Rectal smooth muscle tissue (tissue), 1 donor: ENCODE measurements around the gene EEF1G.
A peak's percentile ranks its signal among the peaks of the same experiment; 100 is the strongest.

Experiments used
- H3K27ac ChIP-seq: one replicate; pipeline ENCODE4 v1.7.0; 2013; ENCODE audit warnings: low read depth, low read length, inconsistent platforms
- H3K27me3 ChIP-seq: one replicate; pipeline ENCODE4 v1.7.0; 2013; ENCODE audit warnings: low read length; ENCODE audit not compliant: control insufficient read depth, insufficient read depth
- H3K36me3 ChIP-seq: one replicate; pipeline ENCODE4 v1.7.0; 2013; ENCODE audit warnings: low read length; ENCODE audit not compliant: control insufficient read depth, insufficient read depth
- H3K4me1 ChIP-seq: one replicate; pipeline ENCODE4 v1.7.0; 2013; ENCODE audit warnings: low read length; ENCODE audit not compliant: control insufficient read depth, insufficient read depth
- H3K4me3 ChIP-seq: one replicate; pipeline ENCODE4 v1.7.0; 2013; ENCODE audit warnings: low read length
- H3K9ac ChIP-seq: one replicate; pipeline ENCODE4 v1.7.0; 2013; ENCODE audit warnings: low read length

Gene EEF1G

DNA sequence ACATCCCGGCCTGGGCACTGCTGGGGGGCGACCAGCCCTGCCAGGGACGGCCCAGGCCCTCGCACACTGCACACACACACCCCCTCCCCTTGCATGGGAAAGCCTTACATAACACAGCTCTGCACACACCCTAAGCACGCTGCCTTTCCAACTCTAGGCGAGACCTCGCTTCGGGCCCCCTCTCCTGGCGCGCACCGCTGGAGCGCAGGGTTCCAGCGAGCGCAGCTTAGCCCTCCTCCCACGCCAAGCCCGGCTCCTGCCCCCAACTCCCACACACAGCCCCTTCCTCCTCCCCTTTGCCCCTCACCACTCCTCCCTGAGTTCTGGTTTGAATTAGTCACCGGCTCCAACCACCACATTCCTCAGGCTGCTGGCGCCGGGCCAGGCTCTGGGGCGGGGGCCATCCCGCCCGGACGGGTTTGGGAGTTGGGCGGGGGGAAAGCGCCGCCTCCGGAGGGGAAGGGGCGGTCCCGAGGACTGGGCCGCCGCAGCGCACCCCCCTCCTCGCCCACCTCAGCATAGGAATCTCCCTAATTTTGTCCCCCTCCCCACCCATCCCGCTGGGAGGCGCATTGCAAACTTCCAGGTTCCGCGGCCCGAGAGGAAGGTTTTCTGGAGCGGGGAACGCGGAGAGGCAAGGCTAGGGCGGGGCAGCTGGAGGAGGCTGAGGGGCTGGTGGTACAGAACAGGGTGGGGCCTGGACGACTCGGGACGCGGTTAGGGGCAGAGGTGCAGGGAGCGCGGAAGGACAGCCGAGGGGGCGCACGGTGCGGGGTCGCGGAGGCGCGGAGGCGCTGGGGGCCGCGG is 28.1 kb downstream of the EEF1G start:
- H3K4me3 ChIP-seq, result peak overlapping the region; percentile 98
- peak overlapping the region; percentile 98 for H3K9ac ChIP-seq
- H3K27me3 ChIP-seq, result peaks cover 3% of the 10 kb centered on the region
- peak overlapping the region; percentile 99 for H3K27ac ChIP-seq
- peaks cover 7% of the 10 kb centered on the region for H3K36me3 ChIP-seq
- H3K4me1 ChIP-seq, result peaks cover 30% of the 10 kb centered on the region

DNA sequence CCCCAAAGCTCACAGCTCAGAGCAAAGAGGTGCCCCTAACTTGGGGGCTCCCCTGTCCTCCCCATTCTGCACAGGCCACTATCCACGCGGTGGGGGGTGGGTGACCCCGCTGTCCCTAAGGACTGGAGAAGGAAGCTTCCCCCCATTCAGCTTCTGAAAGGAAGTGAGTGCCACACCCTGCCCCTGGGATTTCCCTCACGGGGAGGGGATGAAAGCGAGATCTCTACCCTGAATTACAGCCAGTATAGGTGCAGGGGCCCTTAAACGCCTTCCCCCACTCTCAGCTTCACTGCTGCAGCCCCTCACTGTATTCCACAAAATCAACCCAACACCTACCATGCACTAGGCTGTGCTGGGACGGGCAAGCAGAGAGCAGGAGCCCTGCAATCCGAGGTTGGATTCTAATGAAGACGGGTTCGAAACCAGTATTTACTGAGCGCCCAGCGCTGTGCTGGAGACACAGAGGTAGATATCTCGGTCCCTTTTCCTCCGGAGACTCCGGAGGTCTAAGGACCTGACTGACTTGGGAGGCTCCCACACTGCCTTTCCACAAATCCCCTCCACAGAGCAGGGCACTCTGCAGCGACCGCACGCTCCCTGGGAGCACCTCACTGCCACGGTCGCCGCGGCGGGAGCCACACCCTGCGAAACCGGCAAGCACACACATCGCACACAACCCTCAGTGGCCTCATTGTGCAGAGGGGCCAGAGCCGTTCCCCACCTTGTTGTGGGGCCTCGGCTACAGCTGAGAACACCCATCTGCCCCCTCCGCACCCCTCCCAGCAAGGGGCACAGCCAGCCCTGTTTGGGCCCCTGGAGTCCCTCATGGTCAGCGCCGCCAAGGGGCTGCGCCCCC is 28.9 kb downstream of the EEF1G start:
- Histone ChIP-seq H3K9ac (peak overlapping the region; percentile 98), H3K27me3 (peaks cover 3% of the 10 kb centered on the region), H3K36me3 (peaks cover 7% of the 10 kb centered on the region), H3K4me1 (peaks cover 37% of the 10 kb centered on the region), H3K27ac (peak overlapping the region; percentile 99), H3K4me3 (peak overlapping the region; percentile 98)

DNA sequence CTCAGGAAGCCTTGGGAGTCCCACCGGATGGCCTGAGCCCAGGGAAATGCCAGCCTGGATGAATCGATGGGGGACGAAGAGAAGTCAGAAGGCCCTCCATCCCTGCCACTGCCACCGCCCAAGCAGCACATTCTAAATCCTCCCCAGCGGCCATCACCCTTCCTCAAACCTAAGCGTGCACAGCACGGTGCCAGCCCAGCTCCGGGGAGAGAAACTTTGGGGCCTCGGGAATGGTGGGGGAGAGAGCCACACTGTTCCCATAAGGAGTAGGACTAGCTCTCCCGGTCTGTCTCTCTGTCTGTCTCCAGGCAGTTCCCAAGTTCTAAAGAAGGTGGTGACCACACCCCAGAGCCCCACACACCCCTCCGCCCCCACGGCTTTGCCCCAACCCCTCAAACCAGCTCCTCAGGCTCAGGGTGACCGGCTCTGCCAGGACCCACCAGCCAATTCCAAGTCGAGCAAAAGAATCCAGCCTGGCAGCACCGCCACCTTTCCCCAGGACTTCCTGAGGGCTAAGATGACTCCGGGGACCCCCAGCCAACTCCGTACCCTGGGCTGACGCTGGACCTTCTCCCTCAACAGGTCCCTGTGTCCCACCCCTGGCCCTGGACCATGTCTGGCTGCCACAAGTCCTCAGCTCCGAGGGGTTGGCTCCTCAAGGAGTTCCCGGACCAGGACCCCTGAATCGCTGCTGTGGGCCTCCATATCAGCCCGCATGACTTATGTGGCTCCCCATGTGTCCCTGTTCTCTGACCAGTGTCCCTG is 29.8 kb downstream of the EEF1G start:
- Histone ChIP-seq H3K27me3 (peaks cover 3% of the 10 kb centered on the region), H3K9ac (peak overlapping the region; percentile 98), H3K36me3 (peaks cover 7% of the 10 kb centered on the region), H3K27ac (peak overlapping the region; percentile 99), H3K4me3 (peak overlapping the region; percentile 98), H3K4me1 (peaks cover 43% of the 10 kb centered on the region)

DNA sequence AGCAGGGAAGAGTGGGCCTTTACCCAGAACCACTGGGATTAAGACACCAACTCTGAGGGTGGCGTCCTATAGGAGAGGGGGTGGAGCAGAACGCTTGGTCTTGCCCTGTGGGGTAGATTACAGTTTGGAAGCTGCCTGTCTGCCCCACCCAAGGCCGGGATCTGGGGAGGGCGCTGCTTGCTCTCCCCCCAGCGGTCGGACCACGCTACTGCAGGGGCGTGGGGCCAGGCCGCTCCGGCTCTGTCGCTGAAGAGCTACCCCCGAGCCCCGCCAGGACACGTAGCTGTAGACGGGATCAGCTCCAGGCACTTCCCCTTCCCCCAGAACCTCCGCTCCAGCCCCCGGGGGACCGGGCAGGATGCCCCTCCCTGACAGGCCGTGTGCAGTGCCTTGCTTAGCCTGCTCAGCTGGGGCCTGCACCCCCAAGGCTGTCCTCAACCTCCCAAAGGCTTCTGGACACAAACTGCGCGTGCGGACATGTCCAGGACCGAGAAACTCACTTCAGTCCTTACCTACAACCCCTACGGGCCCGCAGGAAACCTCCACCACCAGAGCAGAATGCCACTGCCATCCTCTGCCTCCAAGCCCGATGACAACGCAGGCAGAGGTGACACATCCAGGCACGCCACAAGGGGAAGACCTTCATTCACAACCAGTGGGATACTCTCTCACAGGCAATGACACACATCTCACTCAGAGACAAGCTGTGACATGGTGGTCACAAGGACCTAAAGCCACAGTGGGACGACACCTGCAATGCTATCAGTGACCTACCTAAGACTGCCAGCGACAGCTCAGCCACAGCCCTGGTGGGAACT is 30.7 kb downstream of the EEF1G start:
- peak overlapping the region; percentile 61 for H3K9ac ChIP-seq
- H3K4me3 ChIP-seq, result peak overlapping the region; percentile 98
- peaks cover 3% of the 10 kb centered on the region for H3K27me3 ChIP-seq
- peak overlapping the region; percentile 99 for H3K27ac ChIP-seq
- H3K4me1 ChIP-seq, result peaks cover 47% of the 10 kb centered on the region
- H3K36me3 ChIP-seq, result peaks cover 7% of the 10 kb centered on the region

DNA sequence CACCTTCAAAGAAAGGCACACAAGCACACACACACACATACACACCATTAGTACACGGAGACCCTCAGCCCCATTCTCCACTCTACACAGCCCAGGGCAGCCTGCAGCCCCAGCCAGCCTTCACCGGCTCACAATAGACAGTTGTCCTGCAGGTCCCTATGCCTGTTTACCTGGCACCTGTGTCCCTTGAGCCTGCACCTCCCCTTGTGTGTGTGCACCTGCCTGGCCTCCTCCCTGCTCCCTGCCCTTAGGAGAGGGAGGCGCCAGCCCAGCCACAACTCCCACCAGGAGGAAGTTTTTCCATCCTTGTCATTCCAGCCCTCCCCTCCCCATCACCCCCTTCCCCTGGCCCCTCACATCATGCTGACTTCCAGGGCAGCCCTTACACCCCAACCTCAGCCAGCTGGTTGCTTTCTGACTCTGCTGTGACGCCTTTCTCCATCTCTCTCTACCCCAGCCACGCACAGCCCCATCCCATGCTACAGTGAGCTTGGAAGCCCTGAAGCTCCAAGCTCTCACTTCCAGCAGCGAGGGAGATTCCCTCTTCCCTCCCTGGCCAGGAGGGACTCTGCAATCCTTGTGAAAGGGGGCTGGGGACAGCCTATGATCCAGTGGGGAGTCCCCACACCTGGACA is 31.5 kb downstream of the EEF1G start:
- Histone ChIP-seq H3K27me3 (peaks cover 3% of the 10 kb centered on the region), H3K9ac (peak overlapping the region; percentile 61), H3K4me1 (peaks cover 50% of the 10 kb centered on the region), H3K36me3 (peaks cover 7% of the 10 kb centered on the region), H3K27ac (peak overlapping the region; percentile 99), H3K4me3 (peak overlapping the region; percentile 98)

DNA sequence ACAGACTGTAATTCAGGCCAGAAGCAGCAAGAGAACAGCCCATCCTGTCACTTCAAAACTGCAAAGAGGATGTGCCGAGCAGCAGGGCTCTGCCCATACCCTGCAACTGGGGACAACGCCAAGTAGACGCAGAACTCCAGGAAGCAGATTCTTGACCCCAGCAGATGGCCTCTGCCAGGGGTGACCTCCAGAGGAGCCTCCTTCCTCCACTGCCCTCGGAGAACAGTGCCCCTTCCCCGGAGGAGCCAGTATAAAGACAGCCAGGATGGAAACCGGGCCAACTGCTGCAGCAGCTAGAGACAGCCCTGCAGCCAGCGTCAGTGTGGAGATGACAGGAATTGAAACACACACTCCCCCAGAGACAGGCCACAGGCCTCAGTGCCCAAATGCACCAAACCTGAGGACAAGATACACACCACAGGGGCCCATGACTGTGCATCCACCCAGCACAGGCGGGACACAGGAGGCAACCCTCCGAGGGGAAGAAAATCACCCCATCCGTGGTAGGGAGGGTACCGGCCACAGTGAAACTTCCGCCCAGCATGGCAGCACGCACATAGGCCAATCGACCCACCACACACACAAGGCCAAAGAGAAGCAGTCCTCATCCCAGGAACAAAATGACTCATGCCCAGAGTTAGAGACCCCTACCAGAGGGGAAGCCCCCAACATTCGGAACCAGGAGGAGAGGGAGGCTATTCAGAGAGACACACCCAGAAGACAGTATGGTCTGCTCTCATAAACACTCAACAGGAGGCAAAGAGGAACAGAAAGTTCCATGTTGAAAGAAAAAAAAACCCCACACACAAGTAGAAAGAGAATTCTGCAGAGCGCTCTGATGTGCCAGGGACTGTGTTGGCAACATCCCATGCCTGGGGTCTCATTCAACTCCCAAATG is 32.6 kb downstream of the EEF1G start:
- Histone ChIP-seq H3K36me3 (peaks cover 7% of the 10 kb centered on the region), H3K27me3 (peaks cover 3% of the 10 kb centered on the region), H3K9ac (no peak overlapping the region), H3K4me3 (peak overlapping the region; percentile 98), H3K27ac (peak overlapping the region; percentile 99), H3K4me1 (peaks cover 53% of the 10 kb centered on the region)

DNA sequence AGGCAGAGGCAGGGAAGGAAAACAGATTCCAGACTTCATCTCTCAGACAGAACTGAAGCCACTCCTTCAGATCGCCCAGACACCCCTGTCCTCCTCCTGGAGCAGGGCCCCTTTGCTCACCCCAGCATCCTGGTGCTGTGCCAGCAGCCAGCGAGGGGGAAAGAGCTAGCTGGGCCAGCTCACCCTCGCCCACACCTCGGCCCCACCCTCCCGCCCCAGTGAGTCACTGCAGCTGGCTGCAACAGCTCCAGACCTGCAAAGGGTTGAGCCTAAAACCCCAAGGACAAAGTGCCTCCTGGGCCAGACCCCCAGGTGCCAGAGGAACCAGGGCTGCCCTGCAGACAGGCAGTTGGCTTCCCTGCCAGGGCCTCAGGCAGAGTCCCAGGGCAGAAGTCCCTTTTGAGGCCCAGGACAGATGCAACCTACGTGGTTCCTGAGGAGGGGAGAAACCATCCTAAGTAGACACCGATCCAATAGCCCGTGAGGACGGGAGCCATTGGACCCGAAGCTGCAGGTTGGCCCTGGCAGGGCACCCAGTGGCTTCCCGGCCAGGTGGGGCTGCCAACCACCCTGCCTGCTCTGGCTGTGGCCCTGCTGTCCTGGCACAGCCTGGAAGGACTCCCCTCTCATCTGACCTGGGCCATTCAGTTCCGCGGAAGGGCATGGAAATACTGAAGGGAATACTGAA is 34.3 kb downstream of the EEF1G start:
- H3K4me3 ChIP-seq, result peak overlapping the region; percentile 49
- H3K27me3 ChIP-seq, result peaks cover 3% of the 10 kb centered on the region
- H3K9ac ChIP-seq, result no peak overlapping the region
- H3K27ac ChIP-seq, result peak overlapping the region; percentile 72
- H3K36me3 ChIP-seq, result peaks cover 15% of the 10 kb centered on the region
- peaks cover 55% of the 10 kb centered on the region for H3K4me1 ChIP-seq

DNA sequence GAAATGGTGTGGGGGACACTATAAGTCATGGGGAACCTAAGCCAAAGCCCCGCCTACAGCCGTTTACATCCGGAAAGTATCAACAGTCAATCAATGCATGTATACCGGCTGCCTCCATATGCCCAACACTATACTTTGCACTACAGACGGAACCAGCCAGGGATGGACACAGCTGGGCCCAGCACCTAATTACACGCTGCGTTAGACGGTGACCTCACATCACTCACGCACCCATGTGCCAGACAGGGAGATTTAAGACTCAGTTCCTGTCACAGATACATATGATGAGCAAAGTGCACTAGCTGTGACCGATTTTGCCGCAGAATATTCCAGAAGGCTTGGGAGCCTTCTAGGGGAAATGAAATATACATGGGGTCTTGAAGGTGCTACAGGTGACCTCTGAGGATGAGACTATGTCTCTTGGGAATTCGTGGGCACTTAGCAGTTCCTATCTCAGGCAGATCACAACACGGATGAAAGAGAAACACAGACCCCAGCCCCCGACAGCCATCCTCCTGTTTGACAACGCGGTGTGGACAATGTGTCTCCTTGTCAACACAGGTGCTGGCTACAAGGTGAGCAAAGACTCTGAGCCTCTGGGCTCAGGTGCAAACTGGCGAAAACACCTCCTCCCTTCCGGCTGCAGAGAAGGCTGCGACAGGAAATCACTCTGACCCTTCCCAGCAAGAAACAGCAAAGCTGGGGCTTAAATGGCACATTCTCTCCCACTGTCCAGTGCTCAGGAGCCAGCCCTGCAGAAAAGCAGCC is 35.0 kb downstream of the EEF1G start:
- H3K27ac ChIP-seq, result peak overlapping the region; percentile 27
- H3K36me3 ChIP-seq, result peaks cover 22% of the 10 kb centered on the region
- peaks cover 3% of the 10 kb centered on the region for H3K27me3 ChIP-seq
- no peak overlapping the region for H3K9ac ChIP-seq
- peaks cover 55% of the 10 kb centered on the region for H3K4me1 ChIP-seq
- peak overlapping the region; percentile 49 for H3K4me3 ChIP-seq

DNA sequence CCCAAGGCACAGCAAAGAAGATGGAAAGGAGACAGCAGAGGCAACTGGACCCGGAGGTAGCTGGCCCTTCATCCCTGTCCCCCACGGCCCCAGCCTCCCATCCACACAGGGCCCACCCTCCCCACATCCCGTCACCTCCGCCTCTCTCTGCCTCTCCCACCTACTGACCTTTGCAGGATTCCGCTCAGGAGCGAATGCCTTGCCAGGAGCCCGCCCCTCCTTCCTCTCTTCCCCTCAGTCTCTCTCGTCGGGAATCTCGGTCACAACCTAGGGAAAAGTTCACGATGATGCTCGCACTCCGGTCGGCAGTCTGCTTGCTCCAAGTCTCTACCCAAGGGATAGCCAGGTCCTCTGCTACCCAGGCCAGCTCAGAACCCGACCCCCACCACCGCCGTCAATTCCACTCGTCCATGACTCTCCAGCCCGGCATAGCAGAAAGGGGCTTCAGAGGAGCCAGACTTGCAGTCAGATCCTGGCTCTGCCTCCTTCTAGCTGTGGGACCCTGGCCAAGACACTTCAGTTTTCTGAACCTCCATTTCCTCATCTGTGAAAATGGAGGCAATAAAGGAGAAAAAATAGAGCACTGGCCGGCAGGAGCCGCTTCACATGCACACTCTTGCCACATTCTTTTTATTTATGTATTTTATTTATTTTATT is 37.3 kb downstream of the EEF1G start:
- Histone ChIP-seq H3K9ac (no peak overlapping the region), H3K4me3 (no peak overlapping the region), H3K27ac (peak overlapping the region; percentile 39), H3K4me1 (peaks cover 39% of the 10 kb centered on the region), H3K27me3 (no peaks in the 10 kb centered on the region), H3K36me3 (peaks cover 41% of the 10 kb centered on the region)
